PC-3 (cell line): ENCODE measurements around the gene TMPRSS15. TPM values are rescaled to one million over a fixed set of nuclear protein-coding genes. Genes with fewer than 3 reads are reported as not detected.

Source experiments
- ATAC-seq: fragments of 200-7000 bp; cut with Tn5 transposase; 2 replicates; pipeline ENCODE4 v1.9.1; 2020; ENCODE audit warnings: mild to moderate bottlenecking, moderate library complexity
- BruUV-seq: library from RNA; stranded (reverse); fragments of 400-500 nt; replicated peaks from 2 replicates; lab custom pipeline; 2021; lab: Mats Ljungman, UMichigan
- CTCF ChIA-PET: fragments of 300-600 bp; sonication (Branson Sonifier 250); formaldehyde crosslinking; loops from one replicate; lab custom pipeline; 2022; ENCODE audit warnings: antibody characterized with exemption; lab: Charles Lee
- POLR2A ChIA-PET: fragments of 300-600 bp; sonication (Branson Sonifier 250); formaldehyde crosslinking; loops from one replicate; lab custom pipeline; 2022; ENCODE audit warnings: antibody characterized with exemption; ENCODE audit not compliant: unreplicated experiment; lab: Charles Lee
- DNase-seq: peaks from one replicate; pipeline ENCODE4 v3.0.0-alpha.2; 2015
- H2AFZ ChIP-seq: fragments of 300-600 bp; sonication (generic); 2 replicates; pipeline ENCODE4 v1.6.0; 2016; ENCODE audit warnings: antibody characterized with exemption, low read length
- H3F3A ChIP-seq: fragments of 300-600 bp; sonication (generic); one replicate; pipeline ENCODE4 v1.6.0; 2017; ENCODE audit warnings: antibody characterized with exemption, low read length, control low read depth, mild to moderate bottlenecking; ENCODE audit not compliant: unreplicated experiment
- H3K27ac ChIP-seq: fragments of 300-600 bp; sonication (generic); 2 replicates; pipeline ENCODE4 v1.5.1; 2016; ENCODE audit warnings: mild to moderate bottlenecking, low read length
- H3K27me3 ChIP-seq: fragments of 300-600 bp; sonication (generic); 2 replicates; pipeline ENCODE4 v1.6.1; 2016; ENCODE audit warnings: low read length, mixed read lengths
- H3K36me3 ChIP-seq: fragments of 300-600 bp; sonication (generic); 2 replicates; pipeline ENCODE4 v1.6.1; 2016; ENCODE audit warnings: low read depth, mixed run types, low read length, mixed read lengths
- H3K4me1 ChIP-seq: fragments of 300-600 bp; sonication (generic); 2 replicates; pipeline ENCODE4 v1.5.1; 2016; ENCODE audit warnings: low read length; ENCODE audit not compliant: insufficient read depth
- H3K4me2 ChIP-seq: fragments of 300-600 bp; sonication (generic); 2 replicates; pipeline ENCODE4 v1.6.0; 2016; ENCODE audit warnings: low read length
- H3K4me3 ChIP-seq: fragments of 300-600 bp; sonication (generic); 2 replicates; pipeline ENCODE4 v1.5.1; 2016; ENCODE audit warnings: mild to moderate bottlenecking, low read length, mixed read lengths
- H3K79me2 ChIP-seq: fragments of 300-600 bp; sonication (generic); 2 replicates; pipeline ENCODE4 v1.6.1; 2017; ENCODE audit warnings: low read length, mixed read lengths
- H3K9ac ChIP-seq: fragments of 300-600 bp; sonication (generic); 2 replicates; pipeline ENCODE4 v1.6.0; 2016; ENCODE audit warnings: mild to moderate bottlenecking, low read length
- H3K9me2 ChIP-seq: fragments of 300-600 bp; sonication (generic); replicated peaks from 2 replicates; pipeline ENCODE4 v1.6.1; 2016; ENCODE audit warnings: mixed run types, low read length, mixed read lengths
- H3K9me3 ChIP-seq: fragments of 300-600 bp; sonication (generic); 2 replicates; pipeline ENCODE4 v1.6.1; 2016; ENCODE audit warnings: low read length, mixed read lengths
- H4K20me1 ChIP-seq: fragments of 300-600 bp; sonication (generic); 2 replicates; pipeline ENCODE4 v1.6.1; 2016; ENCODE audit warnings: low read length, mixed read lengths
- EZH2 ChIP-seq: fragments of 300-600 bp; sonication (generic); IDR thresholded peaks from one replicate; pipeline ENCODE4 v1.6.1; 2017; ENCODE audit warnings: antibody characterized with exemption, mild to moderate bottlenecking, low read length; ENCODE audit not compliant: unreplicated experiment
- EZH2phosphoT487 ChIP-seq: fragments of 300-600 bp; sonication (generic); IDR thresholded peaks from 2 replicates; pipeline ENCODE4 v1.6.1; 2018; ENCODE audit warnings: mild to moderate bottlenecking, antibody characterized with exemption, low read length, borderline replicate concordance
- intact Hi-C: fragments of 100-400 bp; cut with micrococcal nuclease; formaldehyde crosslinking; loops from 2 replicates; pipeline ENCODE4 v1.9.0; 2023
- total RNA-seq: library from RNA; depleted of rRNA; stranded (reverse); fragments of >200 nt; gene quantifications from 2 replicates; pipeline ENCODE4 v1.2.3, GENCODE V29; 2014
- TF ChIP-seq, protein P1 (sequence below): fragments of 300-600 bp; sonication (generic); conservative IDR thresholded peaks from 2 replicates; pipeline ENCODE4 v1.5.1; 2017; ENCODE audit warnings: antibody characterized with exemption, low read depth, mild to moderate bottlenecking, low read length

Gene TMPRSS15
- total RNA-seq, 1 experiment from 2014 or later: not detected

DNA sequence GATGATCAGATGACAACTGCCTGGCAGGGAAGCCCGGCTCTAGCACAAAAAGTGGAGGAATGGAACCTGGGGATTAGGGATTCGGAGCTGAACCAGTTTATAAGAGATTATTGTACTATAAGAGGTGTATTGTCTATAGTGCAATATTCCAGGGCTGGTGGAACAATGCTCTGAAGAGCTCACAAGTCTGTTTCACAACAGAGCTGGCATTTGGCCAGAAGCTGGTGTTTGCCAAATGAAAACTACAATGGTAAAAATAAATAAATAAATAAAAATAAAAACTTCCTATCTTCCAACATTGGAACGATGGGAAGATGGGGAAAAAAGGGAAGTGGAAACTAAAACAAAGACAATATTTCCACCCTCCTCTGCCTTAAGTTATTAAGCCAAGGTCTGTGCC is 85.4 kb downstream of the TMPRSS15 start:
- Histone ChIP-seq H3K79me2 (no peaks in the 10 kb centered on the region), H4K20me1 (no peaks in the 10 kb centered on the region), H3K27me3 (peaks cover 24% of the 10 kb centered on the region; the same call in 1 of the 2 replicates), H3K4me3 (no peak overlapping the region), H3F3A (no peaks in the 10 kb centered on the region), H3K9me3 (no peaks in the 10 kb centered on the region), H3K4me1 (no peaks in the 10 kb centered on the region), H3K4me2 (no peak overlapping the region), H3K27ac (no peak overlapping the region), H2AFZ (no peak overlapping the region), H3K9ac (no peak overlapping the region), H3K9me2 (no peaks in the 10 kb centered on the region), H3K36me3 (no peaks in the 10 kb centered on the region)
- ATAC-seq: no peak
- intact Hi-C loops: no loop called here
- DNase-seq: no peak
- TF ChIP-seq EZH2phosphoT487 (no peak), EZH2 (no peak)
- TF ChIP-seq, protein P1, sequence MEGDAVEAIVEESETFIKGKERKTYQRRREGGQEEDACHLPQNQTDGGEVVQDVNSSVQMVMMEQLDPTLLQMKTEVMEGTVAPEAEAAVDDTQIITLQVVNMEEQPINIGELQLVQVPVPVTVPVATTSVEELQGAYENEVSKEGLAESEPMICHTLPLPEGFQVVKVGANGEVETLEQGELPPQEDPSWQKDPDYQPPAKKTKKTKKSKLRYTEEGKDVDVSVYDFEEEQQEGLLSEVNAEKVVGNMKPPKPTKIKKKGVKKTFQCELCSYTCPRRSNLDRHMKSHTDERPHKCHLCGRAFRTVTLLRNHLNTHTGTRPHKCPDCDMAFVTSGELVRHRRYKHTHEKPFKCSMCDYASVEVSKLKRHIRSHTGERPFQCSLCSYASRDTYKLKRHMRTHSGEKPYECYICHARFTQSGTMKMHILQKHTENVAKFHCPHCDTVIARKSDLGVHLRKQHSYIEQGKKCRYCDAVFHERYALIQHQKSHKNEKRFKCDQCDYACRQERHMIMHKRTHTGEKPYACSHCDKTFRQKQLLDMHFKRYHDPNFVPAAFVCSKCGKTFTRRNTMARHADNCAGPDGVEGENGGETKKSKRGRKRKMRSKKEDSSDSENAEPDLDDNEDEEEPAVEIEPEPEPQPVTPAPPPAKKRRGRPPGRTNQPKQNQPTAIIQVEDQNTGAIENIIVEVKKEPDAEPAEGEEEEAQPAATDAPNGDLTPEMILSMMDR: no peak
- ChIA-PET CTCF (no interaction called here), POLR2A (interaction anchor here (0.5 kb wide), 1 partner anchor 1856 kb away, joined by 3 read pairs; no protein-coding TSS in a partner anchor)
- no TSS peak for BruUV-seq

DNA sequence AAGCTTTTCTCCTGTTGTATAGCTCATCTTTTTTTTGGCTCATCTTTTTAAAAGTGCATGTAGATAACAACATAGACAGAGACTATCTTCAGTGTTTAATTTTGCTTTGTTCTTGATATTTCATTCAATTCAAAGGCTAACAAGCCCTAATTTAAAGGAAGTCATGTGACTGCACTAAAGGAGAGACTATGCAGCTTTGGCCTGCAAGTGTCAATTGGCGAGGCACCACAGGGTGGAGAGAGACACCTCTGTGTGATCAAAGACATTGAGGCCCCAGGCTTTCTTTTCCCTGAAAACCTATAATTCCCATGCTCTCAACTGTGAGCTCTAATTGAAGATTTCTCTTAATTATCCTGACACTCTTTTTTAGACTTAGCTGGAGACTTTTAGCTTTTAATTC is 105.4 kb downstream of the TMPRSS15 start:
- Histone ChIP-seq H3K9me2 (no peaks in the 10 kb centered on the region), H4K20me1 (no peaks in the 10 kb centered on the region), H3F3A (no peaks in the 10 kb centered on the region), H3K27ac (no peak overlapping the region), H3K4me3 (no peak overlapping the region), H2AFZ (no peak overlapping the region), H3K9me3 (no peaks in the 10 kb centered on the region), H3K27me3 (peaks cover 64% of the 10 kb centered on the region), H3K36me3 (no peaks in the 10 kb centered on the region), H3K4me1 (no peaks in the 10 kb centered on the region), H3K4me2 (no peak overlapping the region), H3K79me2 (no peaks in the 10 kb centered on the region), H3K9ac (no peak overlapping the region)
- no peak for TF ChIP-seq EZH2phosphoT487
- TF ChIP-seq EZH2: no peak
- intact Hi-C loops: no loop called here
- no TSS peak for BruUV-seq
- no peak for DNase-seq
- POLR2A ChIA-PET: interaction anchor here (0.5 kb wide), 1 partner anchor 462 kb away, joined by 3 read pairs; no protein-coding TSS in a partner anchor
- CTCF ChIA-PET: no interaction called here
- no peak for ATAC-seq

DNA sequence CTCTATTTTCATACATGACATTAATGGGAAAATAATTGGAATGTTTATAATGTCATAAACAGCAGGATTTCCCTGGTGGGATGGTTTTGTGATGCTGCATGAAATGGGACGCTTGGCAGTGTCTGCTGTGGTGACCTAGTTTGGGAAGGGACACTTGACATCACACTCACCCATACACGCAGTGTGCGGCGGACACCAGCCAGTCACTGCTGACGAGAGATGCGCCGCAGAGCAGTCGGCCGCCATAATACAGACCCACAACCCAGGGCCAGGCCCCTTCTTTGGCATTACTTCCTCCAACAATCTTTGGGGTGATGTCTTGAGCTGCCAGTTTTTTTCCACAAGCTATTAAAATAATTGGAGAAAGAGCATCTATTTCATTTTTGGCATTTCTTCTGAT is 109.5 kb downstream of the TMPRSS15 start:
- Histone ChIP-seq H3K4me3 (no peak overlapping the region), H3F3A (no peaks in the 10 kb centered on the region), H3K79me2 (no peaks in the 10 kb centered on the region), H3K4me2 (no peak overlapping the region), H3K9me2 (no peaks in the 10 kb centered on the region), H3K27me3 (peaks cover 48% of the 10 kb centered on the region), H3K27ac (no peak overlapping the region), H3K4me1 (no peaks in the 10 kb centered on the region), H3K9ac (no peak overlapping the region), H2AFZ (no peak overlapping the region), H4K20me1 (no peaks in the 10 kb centered on the region), H3K9me3 (no peaks in the 10 kb centered on the region), H3K36me3 (no peaks in the 10 kb centered on the region)
- ChIA-PET POLR2A (no interaction called here), CTCF (interaction anchor here (0.6 kb wide), 1 partner anchor 627 kb away, joined by 3 read pairs; no protein-coding TSS in a partner anchor)
- TF ChIP-seq, protein P1: no peak
- TF ChIP-seq EZH2phosphoT487: no peak
- no peak for TF ChIP-seq EZH2
- ATAC-seq (no peak), DNase-seq (no peak)
- no TSS peak for BruUV-seq
- intact Hi-C loops: no loop called here
